Naive thymus-derived CD4-positive, alpha-beta T cell (primary cell): ENCODE measurements around the gene MMP2. TPM values are rescaled to one million over a fixed set of nuclear protein-coding genes. Genes with fewer than 3 reads are reported as not detected.

Source experiments
- ATAC-seq: fragments of 150-1000 bp; cut with Tn5 transposase; 2 replicates; pipeline ENCODE4 v1.10.0; 2021; ENCODE audit warnings: mild to moderate bottlenecking, moderate library complexity
- CTCF ChIA-PET: fragments of 350-600 bp; sonication (Branson Sonifier 250); formaldehyde crosslinking; loops from one replicate; lab custom pipeline; 2021; ENCODE audit warnings: antibody characterized with exemption; lab: Charles Lee
- POLR2A ChIA-PET: fragments of 350-600 bp; sonication (Branson Sonifier 250); formaldehyde crosslinking; loops from one replicate; lab custom pipeline; 2021; ENCODE audit warnings: antibody characterized with exemption, inconsistent platforms; lab: Charles Lee
- DNase-seq, 9 donors: peaks; one replicate each; pipeline versions ENCODE4 v3.0.0 to v3.0.0-alpha.2; 2020 to 2022; ENCODE audit warnings: mixed read lengths in 1 of 9
- H3K27ac ChIP-seq: one replicate; pipeline ENCODE4 v1.7.0; 2013; ENCODE audit warnings: mild to moderate bottlenecking, low read depth, low read length, moderate library complexity
- H3K27me3 ChIP-seq, 2 donors: one replicate each; pipeline ENCODE4 v1.7.0; 2013; ENCODE audit warnings: low read length in 2 of 2, mild to moderate bottlenecking in 2 of 2, moderate library complexity in 2 of 2; ENCODE audit not compliant: control insufficient read depth in 2 of 2, insufficient read depth in 2 of 2
- H3K36me3 ChIP-seq, 3 experiments: 1 replicate in 2 of 3; 2 replicates in 1 of 3; pipeline ENCODE4 v1.7.0; 2013; ENCODE audit warnings: low read length in 3 of 3, mild to moderate bottlenecking in 3 of 3, moderate library complexity in 1 of 3; ENCODE audit not compliant: insufficient read depth in 3 of 3, control insufficient read depth in 2 of 3
- H3K4me1 ChIP-seq, 2 donors: one replicate each; pipeline ENCODE4 v1.7.0; 2013; ENCODE audit warnings: low read length in 2 of 2, mild to moderate bottlenecking in 2 of 2, moderate library complexity in 1 of 2; ENCODE audit not compliant: control insufficient read depth in 2 of 2, insufficient read depth in 2 of 2
- H3K4me3 ChIP-seq: 2 replicates; pipeline ENCODE4 v1.7.0; 2013; ENCODE audit warnings: mild to moderate bottlenecking, low read length
- H3K9me3 ChIP-seq, 3 experiments: 1 replicate in 2 of 3; 2 replicates in 1 of 3; pipeline ENCODE4 v1.7.0; 2013; ENCODE audit warnings: low read length in 3 of 3; ENCODE audit not compliant: control insufficient read depth in 2 of 3
- H3K27ac Mint-ChIP-seq, 9 donors: one replicate each; pipeline ENCODE4 v1.8.0; 2020 to 2022; ENCODE audit warnings: mixed read lengths in 9 of 9, mild to moderate bottlenecking in 8 of 9, moderate library complexity in 5 of 9, inconsistent platforms in 2 of 9
- H3K27me3 Mint-ChIP-seq, 5 donors: one replicate each; pipeline ENCODE4 v1.8.0; 2021 to 2022; ENCODE audit warnings: mixed read lengths in 5 of 5, mild to moderate bottlenecking in 1 of 5
- H3K36me3 Mint-ChIP-seq, 5 donors: one replicate each; pipeline ENCODE4 v1.8.0; 2020 to 2022; ENCODE audit warnings: mixed read lengths in 5 of 5, mild to moderate bottlenecking in 3 of 5, inconsistent platforms in 1 of 5
- H3K4me1 Mint-ChIP-seq, 7 donors: one replicate each; pipeline ENCODE4 v1.8.0; 2020 to 2022; ENCODE audit warnings: mixed read lengths in 7 of 7, mild to moderate bottlenecking in 3 of 7, inconsistent platforms in 1 of 7
- H3K4me3 Mint-ChIP-seq, 10 donors: one replicate each; pipeline ENCODE4 v1.8.0; 2020 to 2022; ENCODE audit warnings: mild to moderate bottlenecking in 10 of 10, mixed read lengths in 10 of 10, moderate library complexity in 6 of 10, inconsistent platforms in 2 of 10
- H3K9me3 Mint-ChIP-seq, 11 donors: one replicate each; pipeline ENCODE4 v1.8.0; 2020 to 2022; ENCODE audit warnings: mixed read lengths in 11 of 11, mild to moderate bottlenecking in 4 of 11, inconsistent platforms in 1 of 11, moderate library complexity in 1 of 11
- intact Hi-C, 2 donors: fragments of 100-400 bp; cut with micrococcal nuclease; formaldehyde crosslinking; loops; one replicate each; pipeline ENCODE4 v1.15.1; 2023
- polyA plus RNA-seq, 2 donors: library from polyadenylated mRNA; unstranded; fragments of 300-500 nt; fragmentation: Illumina TruSeq; gene quantifications; one replicate each; pipeline ENCODE4 v1.2.3, GENCODE V29; 2021
- total RNA-seq, 6 experiments: library from RNA in 5 of 6; stranded (reverse) in 5 of 6; gene quantifications; 1 replicate in 5 of 6; 2 replicates in 1 of 6; pipeline ENCODE4 v1.2.3 and lab custom pipeline; 2021 to 2026

Gene MMP2
- total and polyA plus RNA-seq, 7 experiments from 2014 or later: 0.51 to 0.59 (median 0.58) TPM; not detected in 3

DNA sequence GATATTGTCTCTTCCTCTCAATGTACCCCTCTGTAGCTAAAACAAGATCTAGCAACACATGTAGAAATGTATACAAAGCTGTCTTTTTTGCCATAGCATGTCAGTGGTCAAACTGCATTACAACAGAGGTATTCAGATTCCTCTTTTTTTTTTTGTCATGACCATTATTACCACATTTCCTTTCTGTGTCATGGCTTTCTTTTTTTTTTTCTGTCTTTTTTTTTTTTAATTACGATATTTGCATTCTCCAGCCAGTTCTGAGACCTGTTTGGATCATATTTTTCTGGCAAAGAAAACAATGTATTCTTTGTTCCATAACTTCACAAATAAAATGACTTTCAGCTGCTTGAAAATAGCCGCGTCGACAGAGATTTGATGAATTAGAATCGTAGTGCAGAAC, 60.1 kb downstream of the MMP2 start:
- DNase-seq: no peak
- CTCF ChIA-PET: no interaction called here

DNA sequence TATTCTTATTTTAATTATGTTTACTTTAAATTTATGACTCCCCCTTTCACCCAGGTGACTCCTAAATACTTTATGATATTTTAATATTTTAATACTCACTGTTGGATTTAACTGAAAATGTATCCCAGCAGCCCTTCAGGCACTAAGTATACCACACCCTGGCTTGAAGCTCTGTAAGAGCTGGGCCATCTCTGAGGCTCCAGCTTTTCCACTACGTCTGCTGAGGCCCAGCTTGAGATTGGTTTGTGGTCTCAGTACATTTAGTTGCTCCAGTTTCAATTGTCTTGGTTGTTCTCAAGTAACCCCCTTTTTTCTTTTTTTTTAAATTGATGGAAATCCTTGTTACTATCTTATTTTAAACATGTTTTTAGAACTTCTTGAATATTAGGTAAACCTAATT, 60.5 kb downstream of the MMP2 start:
- no peak for DNase-seq

More for the DNA sequence above, 60.1 kb downstream of the MMP2 start:
- Histone ChIP-seq H3K4me3 (no peak overlapping the region), H3K9me3 (no peaks in the 10 kb centered on the region), H3K36me3 (no peaks in the 10 kb centered on the region), H3K27ac (no peak overlapping the region), H3K4me1 (no peaks in the 10 kb centered on the region), H3K27me3 (no peaks in the 10 kb centered on the region)
- no peak for ATAC-seq
- no peaks in the 10 kb centered on the region for H3K36me3 Mint-ChIP-seq
- H3K4me1 Mint-ChIP-seq: no peaks in the 10 kb centered on the region
- no peak overlapping the region for H3K27ac Mint-ChIP-seq
- no peaks in the 10 kb centered on the region for H3K9me3 Mint-ChIP-seq
- intact Hi-C loops: no loop called here
- no peak overlapping the region for H3K4me3 Mint-ChIP-seq
- H3K27me3 Mint-ChIP-seq: peaks cover 0 to 6% (median 2%) of the 10 kb centered on the region in 5 donors
- POLR2A ChIA-PET: no interaction called here

GRCh38 chr16:55540221-55540620, 61.2 kb downstream of the MMP2 start:
- Mint-ChIP-seq H3K36me3 (no peaks in the 10 kb centered on the region), H3K27ac (no peak overlapping the region), H3K4me1 (no peaks in the 10 kb centered on the region), H3K9me3 (no peaks in the 10 kb centered on the region), H3K4me3 (no peak overlapping the region), H3K27me3 (peaks cover 2 to 7% (median 6%) of the 10 kb centered on the region in 5 donors)
- no peaks in the 10 kb centered on the region for H3K36me3 ChIP-seq
- H3K4me3 ChIP-seq: no peak overlapping the region
- no peaks in the 10 kb centered on the region for H3K9me3 ChIP-seq
- intact Hi-C loops: no loop called here
- CTCF ChIA-PET: no interaction called here
- no peaks in the 10 kb centered on the region for H3K27me3 ChIP-seq
- DNase-seq: no peak
- H3K4me1 ChIP-seq: no peaks in the 10 kb centered on the region
- no peak overlapping the region for H3K27ac ChIP-seq
- POLR2A ChIA-PET: no interaction called here
- ATAC-seq: no peak

More for the DNA sequence above, 60.5 kb downstream of the MMP2 start:
- no peak for ATAC-seq
- Histone ChIP-seq H3K4me1 (no peaks in the 10 kb centered on the region), H3K27ac (no peak overlapping the region), H3K36me3 (no peaks in the 10 kb centered on the region), H3K27me3 (no peaks in the 10 kb centered on the region), H3K9me3 (no peaks in the 10 kb centered on the region), H3K4me3 (no peak overlapping the region)
- intact Hi-C loops: no loop called here
- H3K9me3 Mint-ChIP-seq: no peaks in the 10 kb centered on the region
- H3K27ac Mint-ChIP-seq: no peak overlapping the region
- CTCF ChIA-PET: no interaction called here
- POLR2A ChIA-PET: no interaction called here
- no peaks in the 10 kb centered on the region for H3K4me1 Mint-ChIP-seq
- no peaks in the 10 kb centered on the region for H3K36me3 Mint-ChIP-seq
- H3K27me3 Mint-ChIP-seq: peaks cover 0 to 6% (median 2%) of the 10 kb centered on the region in 5 donors
- H3K4me3 Mint-ChIP-seq: no peak overlapping the region

GRCh38 chr16:55542459-55543082, 63.6 kb downstream of the MMP2 start:
- DNase-seq (no peak), ATAC-seq (peak; percentile 16)
- POLR2A ChIA-PET: interaction anchor here (0.6 kb wide), 1 partner anchor 40 kb away, joined by 3 read pairs; no protein-coding TSS in a partner anchor
- H3K27ac ChIP-seq: no peak overlapping the region
- Mint-ChIP-seq H3K4me1 (no peaks in the 10 kb centered on the region), H3K4me3 (no peak overlapping the region), H3K27me3 (peaks cover 0 to 7% (median 4%) of the 10 kb centered on the region in 5 donors), H3K27ac (no peak overlapping the region), H3K36me3 (no peaks in the 10 kb centered on the region), H3K9me3 (no peaks in the 10 kb centered on the region)
- H3K4me1 ChIP-seq: no peaks in the 10 kb centered on the region
- H3K4me3 ChIP-seq: no peak overlapping the region
- H3K9me3 ChIP-seq: no peaks in the 10 kb centered on the region
- no peaks in the 10 kb centered on the region for H3K27me3 ChIP-seq
- CTCF ChIA-PET: no interaction called here
- intact Hi-C loops: loop anchor here in 1 of 2 donors (1.0 kb wide), 1 partner anchor 77 kb away; no protein-coding TSS in a partner anchor
- no peaks in the 10 kb centered on the region for H3K36me3 ChIP-seq

- H3K4me1 ChIP-seq: no peaks in the 10 kb centered on the region
- H3K36me3 ChIP-seq: no peaks in the 10 kb centered on the region
- intact Hi-C loops: loop anchor here in 1 of 2 donors (1.0 kb wide), 1 partner anchor 78 kb away; no protein-coding TSS in a partner anchor
- no peak for ATAC-seq
- ChIA-PET CTCF (no interaction called here), POLR2A (no interaction called here)
- H3K27me3 ChIP-seq: no peaks in the 10 kb centered on the region
- H3K27ac ChIP-seq: no peak overlapping the region
- H3K4me3 Mint-ChIP-seq: no peak overlapping the region
- DNase-seq: no peak
- no peaks in the 10 kb centered on the region for H3K9me3 ChIP-seq
- H3K4me1 Mint-ChIP-seq: no peaks in the 10 kb centered on the region
- no peaks in the 10 kb centered on the region for H3K36me3 Mint-ChIP-seq
- no peak overlapping the region for H3K27ac Mint-ChIP-seq
- no peak overlapping the region for H3K4me3 ChIP-seq
- H3K27me3 Mint-ChIP-seq: peaks cover 0 to 7% (median 4%) of the 10 kb centered on the region in 5 donors
- H3K9me3 Mint-ChIP-seq: no peaks in the 10 kb centered on the region
Observed at GRCh38 chr16:55543472-55543871, 64.5 kb downstream of the MMP2 start.

DNA sequence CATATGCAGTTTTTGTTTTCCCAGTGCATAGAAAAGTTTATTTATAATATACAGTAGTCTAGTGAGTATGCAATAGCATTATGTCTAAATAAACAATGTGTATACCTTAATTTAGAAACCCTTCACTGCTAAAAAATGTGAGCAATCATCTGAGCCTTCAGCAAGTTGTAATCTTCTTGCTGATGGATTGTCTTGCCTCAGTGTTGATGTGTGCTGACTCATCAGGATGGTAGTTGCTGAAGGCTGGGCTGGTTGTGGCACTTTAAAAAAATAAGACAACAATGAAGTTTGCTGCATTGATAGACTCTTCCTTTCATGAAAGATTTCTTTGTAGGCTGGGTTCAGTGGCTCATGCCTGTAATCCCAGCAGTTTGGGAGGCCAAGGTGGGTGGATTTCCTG, 73.6 kb downstream of the MMP2 start:
- ATAC-seq (no peak), DNase-seq (no peak)
- no peaks in the 10 kb centered on the region for H3K9me3 ChIP-seq
- Mint-ChIP-seq H3K4me3 (no peak overlapping the region), H3K36me3 (no peaks in the 10 kb centered on the region), H3K4me1 (peaks cover 0 to 1% (median 0%) of the 10 kb centered on the region in 7 donors), H3K27me3 (peaks cover 0 to 20% (median 7%) of the 10 kb centered on the region in 5 donors), H3K9me3 (peaks cover 0 to 5% (median 0%) of the 10 kb centered on the region in 11 donors), H3K27ac (no peak overlapping the region)
- intact Hi-C loops: no loop called here
- no peak overlapping the region for H3K4me3 ChIP-seq
- H3K27ac ChIP-seq: no peak overlapping the region
- no peaks in the 10 kb centered on the region for H3K4me1 ChIP-seq
- POLR2A ChIA-PET: no interaction called here
- H3K36me3 ChIP-seq: no peaks in the 10 kb centered on the region
- CTCF ChIA-PET: no interaction called here
- no peaks in the 10 kb centered on the region for H3K27me3 ChIP-seq

DNA sequence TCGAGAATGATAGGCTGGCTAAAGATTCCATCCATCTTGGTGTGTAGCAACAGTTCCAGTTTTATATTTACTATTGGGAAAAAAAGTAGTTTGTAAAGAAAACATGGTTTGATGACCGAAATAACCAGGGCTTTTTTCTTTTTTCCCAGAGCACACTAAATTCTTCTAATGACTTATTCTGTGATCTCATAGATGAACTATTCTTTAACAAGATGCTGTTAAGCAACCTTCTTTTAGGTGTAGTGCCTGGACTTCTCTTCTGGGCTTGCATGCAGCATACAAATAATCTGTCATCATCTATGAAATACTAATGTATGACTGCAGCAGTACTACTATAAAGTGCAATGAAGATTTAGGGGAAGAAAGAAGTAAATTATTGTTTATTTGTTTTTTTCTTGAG, 76.4 kb downstream of the MMP2 start:
- Histone ChIP-seq H3K36me3 (no peaks in the 10 kb centered on the region), H3K27me3 (no peaks in the 10 kb centered on the region), H3K4me3 (no peak overlapping the region), H3K27ac (no peak overlapping the region), H3K4me1 (no peaks in the 10 kb centered on the region), H3K9me3 (no peaks in the 10 kb centered on the region)
- Mint-ChIP-seq H3K4me3 (no peak overlapping the region), H3K9me3 (peaks cover 0 to 5% (median 0%) of the 10 kb centered on the region in 11 donors), H3K36me3 (no peaks in the 10 kb centered on the region), H3K27ac (no peak overlapping the region), H3K4me1 (peaks cover 0 to 2% (median 0%) of the 10 kb centered on the region in 7 donors), H3K27me3 (peaks cover 0 to 21% (median 7%) of the 10 kb centered on the region in 5 donors)
- ChIA-PET CTCF (no interaction called here), POLR2A (no interaction called here)
- ATAC-seq (no peak), DNase-seq (no peak)
- intact Hi-C loops: no loop called here
